CD4-positive, alpha-beta T cell treated with Interferon gamma for 1 hour (primary cell): ENCODE results near the gene ANTXRL.
"Not testable (repeated sequence)": the region's sequence is repeated elsewhere in the genome, so short reads cannot be mapped to it uniquely, and the experiment has no call there.

Experiments
- DNase-seq: peaks from one replicate; pipeline ENCODE4 v3.0.0-alpha.2; 2020

Gene ANTXRL

GRCh38 chr10:46296641-46297141 lies 9.9 kb downstream of the ANTXRL start:
- no peak for DNase-seq

- DNase-seq = no peak
Measured at GRCh38 chr10:46297406-46298204, 10.8 kb downstream of the ANTXRL start.

DNA sequence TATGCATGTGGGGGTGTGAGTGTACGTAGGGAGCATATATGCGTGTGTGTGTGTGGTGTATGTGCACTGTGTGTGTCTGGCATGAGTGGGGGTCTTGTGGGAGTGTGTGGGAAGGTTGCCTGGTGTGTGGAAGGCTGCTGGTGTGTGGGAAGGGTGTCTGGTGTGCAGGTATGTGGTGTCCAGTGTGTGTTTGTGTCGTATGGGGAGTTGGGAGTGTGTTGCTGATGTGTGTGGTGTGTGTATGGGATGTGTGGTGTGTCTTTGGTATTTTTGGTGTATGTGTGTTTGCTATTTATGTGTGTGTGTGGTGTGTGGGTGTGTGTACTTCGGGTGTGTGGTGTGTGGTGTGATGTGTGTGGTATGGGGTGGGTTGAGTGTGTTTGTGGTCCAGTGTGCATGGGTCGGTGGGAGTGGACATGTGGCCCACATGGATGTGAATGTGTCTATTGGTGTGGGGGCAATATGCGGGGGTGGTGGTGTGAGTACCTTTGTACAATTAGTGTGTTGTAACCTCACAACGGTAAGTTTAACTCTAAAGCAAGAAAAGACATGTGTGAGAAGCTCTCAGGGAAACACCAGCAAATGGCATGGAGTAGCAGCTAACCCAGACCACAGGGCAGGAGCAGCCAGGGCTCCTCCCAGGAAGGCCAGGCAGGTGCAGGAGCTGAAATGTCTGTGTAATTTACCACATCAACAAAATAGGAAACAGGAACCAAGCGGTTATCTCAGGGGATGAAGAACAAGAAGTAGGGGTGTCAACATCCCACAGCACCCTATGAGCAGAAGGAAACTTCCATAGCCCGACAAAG lies 11.9 kb downstream of the ANTXRL start:
- no peak for DNase-seq

DNA sequence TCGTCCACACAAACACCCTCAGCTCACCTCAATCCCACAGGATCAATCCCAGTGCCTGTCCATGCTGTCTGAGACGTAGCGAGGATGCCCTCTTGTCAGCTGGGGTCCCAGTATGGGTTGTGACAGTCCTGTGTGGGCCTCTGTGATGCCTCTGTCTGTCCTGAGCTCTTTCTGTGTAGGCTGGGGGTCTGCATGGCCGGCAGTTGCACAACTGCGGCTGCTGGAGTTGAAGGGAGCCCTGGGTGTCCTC lies 12.4 kb downstream of the ANTXRL start:
- no peak for DNase-seq

DNA sequence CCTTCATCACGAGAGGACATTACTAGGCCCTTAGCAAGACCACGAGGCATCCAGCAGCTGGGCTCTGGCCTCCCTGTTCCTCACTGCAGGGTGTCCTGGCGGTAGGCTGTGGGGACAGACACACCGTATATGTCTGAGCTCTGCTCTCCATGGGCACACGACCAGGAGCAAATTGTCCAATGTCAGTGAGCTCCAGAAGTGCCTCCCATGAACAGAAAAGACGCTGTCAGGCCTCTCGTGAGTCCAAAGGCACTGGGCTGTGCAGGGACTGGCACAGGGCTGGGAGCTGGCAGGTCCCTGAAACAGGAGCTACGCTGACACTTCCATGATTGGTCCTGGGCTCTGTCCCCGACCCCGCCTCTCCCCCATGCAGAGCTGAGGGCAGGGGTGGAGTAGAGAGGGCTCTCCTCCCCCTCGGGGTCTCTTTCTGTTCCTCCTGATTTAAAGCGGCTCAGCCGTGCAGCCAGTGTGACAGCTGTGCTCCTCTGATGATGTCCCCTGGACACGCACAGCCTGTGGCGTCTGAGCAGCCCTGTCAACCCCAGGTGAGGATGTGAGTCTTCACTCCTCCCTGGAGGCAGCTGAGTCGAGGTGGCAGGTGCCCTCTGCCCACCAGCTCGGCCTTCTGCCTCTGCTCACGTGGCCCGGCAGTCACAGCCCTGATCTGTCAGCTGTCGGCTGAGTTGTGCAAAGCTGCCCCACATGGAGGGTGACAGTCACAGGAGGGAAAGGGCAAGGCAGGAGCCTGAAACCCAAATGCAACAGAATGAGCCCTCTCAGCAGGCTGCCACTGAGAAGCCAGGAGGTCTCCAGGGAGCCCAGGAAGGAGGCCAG lies 13.0 kb downstream of the ANTXRL start:
- no peak for DNase-seq

DNA sequence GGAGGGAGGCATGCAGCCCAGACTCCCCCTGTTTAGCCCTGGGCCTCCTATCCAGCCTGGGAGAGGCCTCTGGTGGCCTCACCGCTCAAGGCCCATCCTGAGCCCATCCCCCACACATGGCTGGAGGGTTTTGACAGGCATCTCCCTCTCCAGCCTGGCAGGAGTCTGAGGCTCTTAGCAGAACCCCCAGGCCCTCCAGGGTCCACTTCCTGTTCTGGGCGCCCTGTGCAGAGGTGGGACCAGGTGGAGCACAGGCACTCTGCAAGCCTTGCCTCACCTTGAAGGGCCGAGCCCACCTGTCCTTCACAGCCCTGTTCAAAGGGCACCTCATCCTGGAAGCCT lies 13.5 kb downstream of the ANTXRL start:
- DNase-seq = not testable (repeated sequence)

DNA sequence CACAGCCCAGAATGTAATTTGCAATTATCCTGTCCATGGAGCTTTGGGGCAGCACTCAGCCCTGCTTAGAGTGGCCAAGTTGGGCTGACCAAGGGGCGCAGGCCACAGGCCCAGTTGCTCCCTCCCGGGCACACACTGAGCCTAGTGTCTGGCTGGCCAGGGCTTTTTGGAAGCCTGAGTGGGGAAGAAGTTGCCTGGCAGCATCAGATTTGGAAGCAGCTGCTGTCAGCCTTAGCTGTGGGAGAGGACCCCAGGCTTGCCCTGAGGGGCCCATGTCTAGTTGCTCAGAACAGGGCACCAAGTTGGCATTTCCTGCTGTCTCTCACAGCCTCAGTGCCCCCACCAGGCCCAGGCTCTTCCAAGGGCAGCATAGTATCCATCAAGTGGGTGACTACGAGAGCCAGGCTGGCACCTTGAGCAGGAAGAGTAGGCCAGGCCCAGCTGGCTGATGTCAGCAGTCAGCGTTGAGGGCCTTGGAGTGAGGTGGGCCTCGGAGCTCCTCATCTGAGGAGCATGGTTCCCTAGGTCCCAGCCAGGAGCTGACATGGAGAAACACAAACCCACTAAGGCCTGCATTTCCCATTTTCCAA lies 14.4 kb downstream of the ANTXRL start:
- DNase-seq = no peak

DNA sequence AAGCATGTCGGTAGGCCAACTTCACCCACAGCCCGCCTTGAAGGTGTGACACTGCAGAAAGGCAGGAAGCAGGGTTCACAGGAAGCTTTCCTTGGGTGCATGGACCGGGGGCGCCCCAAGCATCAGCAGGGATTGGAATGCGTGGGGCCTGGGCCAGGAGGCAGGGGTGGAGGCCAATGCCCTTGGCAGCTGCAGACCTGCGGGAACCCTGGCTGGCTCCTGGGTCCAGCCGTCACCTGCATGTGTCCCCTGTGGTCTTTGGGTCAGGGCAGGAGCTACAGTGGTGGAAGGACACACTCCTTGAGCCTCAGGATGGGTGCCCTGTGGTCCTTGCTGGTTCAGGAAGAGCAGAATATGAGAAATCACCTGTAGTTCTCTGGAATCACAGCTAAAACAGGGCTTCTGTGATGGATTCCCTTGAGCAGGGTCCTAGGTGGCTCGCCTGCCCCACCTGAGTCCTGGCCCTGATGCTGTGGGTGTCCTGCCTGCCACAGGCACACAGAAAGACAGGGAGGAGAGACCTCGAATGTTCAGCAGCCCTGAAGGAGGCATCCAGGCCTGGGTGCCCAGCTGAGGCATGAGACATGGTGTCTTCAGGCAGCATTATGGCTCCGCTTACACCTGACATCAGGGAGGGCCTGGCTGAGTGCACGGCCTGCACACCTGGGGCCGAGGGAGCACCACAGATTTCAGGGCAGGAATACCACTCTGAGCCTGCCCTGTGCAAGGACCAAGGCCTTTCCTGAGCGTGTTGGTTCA lies 15.1 kb downstream of the ANTXRL start:
- no peak for DNase-seq

GRCh38 chr10:46302765-46303352 lies 16.1 kb downstream of the ANTXRL start:
- not testable (repeated sequence) for DNase-seq

DNA sequence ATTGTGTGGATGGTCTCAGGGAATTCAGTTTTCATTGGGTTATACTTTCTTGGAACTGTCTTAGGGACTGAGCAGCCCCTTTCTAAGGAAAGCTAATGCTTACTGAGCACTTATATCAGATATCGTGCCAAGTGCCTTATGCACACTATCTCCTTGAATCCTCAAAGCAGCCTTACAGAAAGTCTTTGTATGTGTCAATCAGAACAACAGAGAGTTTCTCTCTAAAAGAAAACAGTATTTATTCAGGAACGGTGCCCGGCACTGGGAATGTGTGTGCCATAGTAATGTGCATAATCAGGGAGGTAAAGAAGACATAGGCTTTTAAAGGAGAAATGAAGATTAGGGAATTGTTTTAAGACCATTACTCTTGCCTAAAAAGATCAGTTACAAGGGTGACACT lies 17.3 kb downstream of the ANTXRL start:
- no peak for DNase-seq

DNA sequence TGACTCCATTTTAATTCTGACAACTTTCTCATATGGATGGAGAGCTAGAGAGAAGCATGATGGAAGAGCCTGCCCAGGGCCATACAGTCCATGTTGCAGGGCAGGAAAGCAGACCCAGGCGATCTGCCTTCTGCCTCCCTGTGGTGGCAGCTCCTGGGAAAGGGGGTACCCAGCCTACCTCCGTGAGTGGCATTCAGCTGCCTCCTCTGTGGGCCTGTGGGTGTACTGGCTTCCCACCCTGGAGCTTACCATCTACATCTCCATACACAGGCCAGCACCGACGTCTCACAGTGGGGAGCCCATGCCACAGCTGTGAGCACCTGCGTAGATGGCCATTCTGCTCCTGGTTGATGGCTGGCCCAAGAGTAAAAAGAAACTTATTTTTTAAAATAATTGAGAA lies 17.9 kb downstream of the ANTXRL start:
- DNase-seq = not testable (repeated sequence)

DNA sequence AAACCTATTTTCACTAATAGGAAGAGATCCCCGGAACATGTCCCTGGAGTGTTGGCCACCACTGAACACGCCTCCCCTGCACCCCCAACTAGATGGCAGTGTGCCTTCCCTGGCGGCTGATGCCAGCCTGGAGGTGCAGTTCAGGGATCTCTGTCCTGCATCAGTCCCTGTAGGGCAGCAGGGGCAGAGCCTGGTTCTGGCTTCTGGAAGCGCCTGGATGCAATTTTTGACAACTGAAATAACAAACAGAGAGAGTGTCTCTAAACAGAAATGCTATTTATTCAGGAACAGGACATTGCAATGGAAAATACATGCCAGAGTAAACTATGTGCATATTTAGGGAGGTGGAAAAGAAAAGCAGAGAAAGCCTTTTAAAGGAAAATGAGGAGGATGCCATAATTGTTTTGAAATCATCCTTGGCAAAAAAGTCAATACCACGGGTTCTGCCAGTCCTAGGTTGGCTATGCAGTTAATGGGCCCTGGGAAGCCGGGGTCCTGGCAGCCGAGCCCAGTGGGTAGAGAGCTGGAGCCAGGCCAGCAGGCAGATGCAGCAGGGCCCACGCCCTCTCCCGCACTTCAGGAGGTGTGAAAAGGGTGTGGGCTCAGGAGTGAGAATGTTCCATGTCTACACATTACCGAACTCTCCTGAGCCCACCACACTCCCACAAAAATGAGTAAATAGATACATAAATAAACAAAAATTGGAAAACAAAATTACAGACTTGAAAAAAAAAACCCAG lies 18.5 kb downstream of the ANTXRL start:
- DNase-seq = no peak

DNA sequence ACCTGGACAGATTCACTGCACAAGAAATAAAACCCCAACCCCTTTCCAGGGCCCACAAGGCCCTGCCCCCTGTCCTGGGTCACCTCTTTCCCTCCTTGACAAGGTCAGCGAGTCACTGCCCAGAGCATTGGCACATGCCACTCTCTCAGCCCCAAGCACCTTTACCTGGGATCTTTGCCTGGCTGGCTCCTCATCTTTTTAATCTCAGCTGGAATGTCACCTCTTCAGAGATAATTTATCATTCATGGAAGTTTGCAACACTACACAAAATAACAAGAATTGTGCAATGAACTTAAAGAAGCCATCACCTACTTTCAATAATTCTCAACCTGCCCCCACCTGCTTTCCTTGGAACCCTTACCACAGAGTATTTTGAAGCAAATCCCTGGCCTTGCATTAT lies 19.2 kb downstream of the ANTXRL start:
- DNase-seq = no peak

DNA sequence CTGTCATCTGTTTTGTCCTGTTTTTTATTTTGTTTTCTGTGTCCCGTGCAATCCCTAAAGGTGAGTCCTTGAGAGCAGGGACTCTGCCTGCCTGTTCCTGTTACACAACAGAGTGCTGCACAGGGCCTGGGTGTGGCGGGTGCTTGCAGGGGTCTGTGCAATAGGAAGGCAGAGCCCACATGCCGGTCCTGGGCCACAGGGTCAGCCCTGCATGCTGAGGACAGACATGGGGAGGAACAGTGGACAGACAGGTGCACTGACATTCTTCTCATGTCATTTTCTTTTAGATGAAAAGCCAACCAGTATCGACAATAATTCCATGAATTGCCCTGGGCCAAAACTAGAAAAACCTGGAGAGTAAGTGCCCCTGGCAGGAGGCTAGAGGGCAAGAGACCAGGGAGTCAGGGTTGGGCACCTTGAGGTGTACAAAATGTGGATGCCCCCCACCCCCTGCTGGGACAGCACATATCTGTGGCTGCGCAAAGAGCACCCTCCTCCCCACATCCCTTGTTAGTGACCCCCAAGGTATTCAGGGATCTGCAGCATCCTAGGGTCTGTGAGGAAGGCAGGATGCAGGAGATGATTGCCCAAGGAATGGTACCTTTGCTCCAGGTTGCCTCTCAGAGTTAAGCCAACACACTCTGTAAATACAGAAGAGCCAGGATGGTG lies 19.9 kb downstream of the ANTXRL start:
- DNase-seq = no peak

- no peak for DNase-seq
Measured at GRCh38 chr10:46307281-46308112, 20.7 kb downstream of the ANTXRL start.

- DNase-seq = no peak
Measured at GRCh38 chr10:46308113-46308415, 21.3 kb downstream of the ANTXRL start.

- DNase-seq = no peak
Measured at GRCh38 chr10:46308666-46309450, 22.1 kb downstream of the ANTXRL start.

DNA sequence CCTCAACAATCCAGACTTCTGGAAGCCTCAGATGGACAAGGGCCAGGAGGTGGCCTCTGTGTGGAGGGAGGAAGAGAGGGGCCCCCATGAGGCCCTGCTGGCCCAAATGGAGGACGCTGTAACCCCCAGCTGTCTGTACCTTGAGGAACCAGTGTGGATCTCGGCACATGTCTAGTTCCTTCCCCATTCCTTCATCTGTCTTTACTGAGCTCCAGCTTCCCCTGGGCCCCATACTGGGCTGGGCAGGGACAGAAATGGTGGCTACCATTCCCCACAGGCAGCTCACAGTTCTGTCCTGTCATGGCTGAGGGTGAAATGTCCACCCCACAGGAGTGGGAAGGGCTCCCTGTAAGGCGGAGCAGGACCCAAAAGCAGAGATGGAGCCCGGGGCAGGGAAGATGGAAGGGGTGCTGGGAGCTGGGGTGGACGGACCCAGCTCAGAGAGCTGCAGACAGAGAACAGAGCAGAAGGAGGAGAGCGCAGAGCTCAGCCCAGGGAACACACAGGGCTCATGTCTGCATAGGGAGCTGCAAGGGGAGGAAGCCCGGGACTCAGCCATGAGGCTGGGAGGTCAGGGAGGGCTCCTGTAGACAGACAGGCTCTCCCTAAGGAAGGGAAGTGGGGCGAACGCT lies 22.8 kb downstream of the ANTXRL start:
- no peak for DNase-seq

GRCh38 chr10:46310143-46310514 lies 23.3 kb downstream of the ANTXRL start:
- no peak for DNase-seq
